GM18861 (cell line): ENCODE data around the gene PROC.

Experiments used
- ATAC-seq: cut with Tn5 transposase; IDR thresholded peaks from one replicate; pipeline ENCODE4 v1.9.1; 2021; ENCODE audit not compliant: unreplicated experiment

PROC gene

GRCh38 chr2:127418300-127419111, at the start of gene PROC:
Gene PROC, plus strand, starts transcription at chr2:127418427. Its CDS starts 1,516 bp downstream, at chr2:127419943.
- ATAC-seq, result no peak

- no peak for ATAC-seq
Observed at GRCh38 chr2:127370010-127370409, 48.2 kb upstream of the PROC start.

GRCh38 chr2:127371037-127371436, 47.2 kb upstream of the PROC start:
- no peak for ATAC-seq

- ATAC-seq, result no peak
Observed at GRCh38 chr2:127373362-127374083, 44.7 kb upstream of the PROC start.

GRCh38 chr2:127376257-127376656, 42.0 kb upstream of the PROC start:
- ATAC-seq, result no peak

GRCh38 chr2:127377262-127377661, 41.0 kb upstream of the PROC start:
- no peak for ATAC-seq

GRCh38 chr2:127378720-127379119, 39.5 kb upstream of the PROC start:
- ATAC-seq, result no peak

GRCh38 chr2:127379712-127380355, 38.4 kb upstream of the PROC start:
- ATAC-seq, result peak; percentile 79

GRCh38 chr2:127381762-127382161, 36.5 kb upstream of the PROC start:
- no peak for ATAC-seq

- no peak for ATAC-seq
Observed at GRCh38 chr2:127382831-127383230, 35.4 kb upstream of the PROC start.

GRCh38 chr2:127384529-127384928, 33.7 kb upstream of the PROC start:
- no peak for ATAC-seq

- ATAC-seq, result no peak
Observed at GRCh38 chr2:127386246-127386645, 32.0 kb upstream of the PROC start.

GRCh38 chr2:127386764-127387654, 31.2 kb upstream of the PROC start:
- ATAC-seq, result peak; percentile 30

GRCh38 chr2:127387655-127388422, 30.4 kb upstream of the PROC start, which contains the start of gene MAP3K2:
Gene MAP3K2, minus strand, starts transcription at chr2:127387975. Its CDS starts 44,846 bp downstream, at chr2:127343129.
- ATAC-seq, result peak; percentile 66

- ATAC-seq, result peak; percentile 8
Observed at GRCh38 chr2:127388423-127389164, 29.6 kb upstream of the PROC start.

GRCh38 chr2:127389778-127390435, 28.3 kb upstream of the PROC start:
- no peak for ATAC-seq

GRCh38 chr2:127392133-127392827, 25.9 kb upstream of the PROC start:
- no peak for ATAC-seq
